ENCODE data around the gene DNLZ.
A peak's percentile ranks its signal among the peaks of the same experiment; 100 is the strongest.

The DNLZ gene

GRCh38 chr9:136343884-136344269 is 19.7 kb downstream of the DNLZ start:
- DNase-seq (ENCODE audit: low read depth in 2 of 2), result no peak

- no peak for DNase-seq (ENCODE audit: low read depth in 2 of 2)
Observed at GRCh38 chr9:136343121-136343883, 20.2 kb downstream of the DNLZ start.

GRCh38 chr9:136342181-136343120 is 21.1 kb downstream of the DNLZ start:
- peak in 1 of 2 experiments; percentile 24 for DNase-seq (ENCODE audit: low read depth in 2 of 2)

- DNase-seq (ENCODE audit: low read depth in 2 of 2), result no peak
Observed at GRCh38 chr9:136341769-136342168, 21.8 kb downstream of the DNLZ start.

GRCh38 chr9:136341042-136341655 is 22.4 kb downstream of the DNLZ start:
- no peak for DNase-seq (ENCODE audit: low read depth in 2 of 2)

- no peak for DNase-seq (ENCODE audit: low read depth in 2 of 2)
Observed at GRCh38 chr9:136340356-136341041, 23.0 kb downstream of the DNLZ start.

- DNase-seq (ENCODE audit: low read depth in 2 of 2), result no peak
Observed at GRCh38 chr9:136339958-136340310, 23.6 kb downstream of the DNLZ start.

GRCh38 chr9:136339173-136339957 is 24.2 kb downstream of the DNLZ start:
- no peak for DNase-seq (ENCODE audit: low read depth in 2 of 2)

- no peak for DNase-seq (ENCODE audit: low read depth in 2 of 2)
Observed at GRCh38 chr9:136338511-136338910, 25.0 kb downstream of the DNLZ start.

GRCh38 chr9:136337416-136338395 is 25.8 kb downstream of the DNLZ start:
- no peak for DNase-seq (ENCODE audit: low read depth in 2 of 2)

- no peak for DNase-seq (ENCODE audit: low read depth in 2 of 2)
Observed at GRCh38 chr9:136336881-136337280, 26.7 kb downstream of the DNLZ start.

GRCh38 chr9:136336156-136336870 is 27.2 kb downstream of the DNLZ start:
- DNase-seq (ENCODE audit: low read depth in 2 of 2), result no peak

GRCh38 chr9:136335296-136336155 is 28.0 kb downstream of the DNLZ start:
- DNase-seq (ENCODE audit: low read depth in 2 of 2), result no peak

GRCh38 chr9:136334541-136334940 is 29.0 kb downstream of the DNLZ start:
- no peak for DNase-seq (ENCODE audit: low read depth in 2 of 2)

GRCh38 chr9:136333486-136333885 is 30.1 kb downstream of the DNLZ start:
- no peak for DNase-seq (ENCODE audit: low read depth in 2 of 2)

GRCh38 chr9:136333045-136333444 is 30.5 kb downstream of the DNLZ start:
- no peak for DNase-seq (ENCODE audit: low read depth in 2 of 2)

GRCh38 chr9:136332482-136332983 is 31.0 kb downstream of the DNLZ start:
- DNase-seq (ENCODE audit: low read depth in 2 of 2), result no peak
